SK-MEL-5 (cell line): ENCODE results near the gene ZNF804A. TPM values are rescaled to one million over a fixed set of nuclear protein-coding genes. Genes with fewer than 3 reads are reported as not detected.

ENCODE experiments used
- DNase-seq: peaks from one replicate; pipeline ENCODE4 v3.0.0-alpha.2; 2016; ENCODE audit warnings: low read depth, low spot score
- in situ Hi-C: cut with HindIII; loops from 2 replicates; pipeline ENCODE4 v1.10.0; 2016; ENCODE audit warnings: low sequenced_read_pairs, high pct_unique_total_duplicates, low pct_unique_long_range_greater_than_20kb
- polyA plus RNA-seq, 2 experiments: library from polyadenylated mRNA; depleted of rRNA; stranded (reverse); fragments of >200 nt; gene quantifications; 2 replicates each; pipeline ENCODE4 v1.2.3, GENCODE V29; 2015
- total RNA-seq: library from RNA; depleted of rRNA; stranded (reverse); fragments of >200 nt; shearing (Covaris generic); gene quantifications from 2 replicates; pipeline ENCODE4 v1.2.3, GENCODE V29; 2014; rRNA removed

Gene ZNF804A
- total RNA-seq, result not detected in 2 replicates
- polyA plus RNA-seq (2015; cell fraction: cytosol; rRNA removed), result not detected in 2 replicates
- not detected in 2 replicates for polyA plus RNA-seq (2015; cell fraction: nucleus; rRNA removed)

DNA sequence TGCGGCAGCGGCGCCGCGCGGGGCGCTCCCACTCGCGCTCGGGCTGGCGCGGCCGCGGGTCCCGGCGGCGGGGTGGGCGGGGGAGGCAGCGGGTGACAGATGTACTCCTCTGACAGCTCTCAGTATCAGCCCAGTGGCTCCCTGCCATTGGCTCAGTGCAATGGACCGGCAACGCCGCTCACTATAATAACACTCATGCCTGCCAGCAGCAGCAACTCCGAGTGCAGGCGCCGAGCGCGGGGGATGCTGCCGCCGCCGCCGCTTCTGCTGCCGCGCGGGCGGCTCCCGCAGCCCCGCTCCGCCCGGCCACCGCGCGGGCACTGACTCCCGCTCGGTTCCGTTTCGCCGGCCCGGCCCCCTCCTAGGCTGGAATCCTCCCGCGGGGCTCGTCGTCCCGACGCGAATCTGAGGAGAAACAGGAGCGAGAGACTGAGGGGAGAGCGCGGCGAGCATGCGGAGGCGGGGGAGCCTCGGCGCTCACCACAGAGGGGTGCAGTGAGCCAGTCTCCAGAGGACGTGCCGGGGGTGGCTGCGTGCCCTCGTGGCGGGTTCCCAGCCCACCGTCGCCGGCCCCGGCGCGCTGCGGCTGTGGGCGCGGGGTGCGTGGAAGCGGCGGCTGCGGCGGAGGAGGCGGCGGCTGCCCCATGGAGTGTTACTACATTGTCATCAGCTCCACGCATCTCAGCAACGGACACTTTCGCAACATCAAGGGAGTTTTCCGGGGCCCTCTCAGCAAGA is at the start of gene ZNF804A:
Gene ZNF804A (plus strand): TSS at position 214 of the 738 bp plus-strand sequence. CDS start 431 bp downstream, at position 645.
- no peak for DNase-seq
- in situ Hi-C loops, result no loop called here

- in situ Hi-C loops, result no loop called here
- no peak for DNase-seq
Measured at GRCh38 chr2:184549153-184549552, 49.2 kb upstream of the ZNF804A start.

DNA sequence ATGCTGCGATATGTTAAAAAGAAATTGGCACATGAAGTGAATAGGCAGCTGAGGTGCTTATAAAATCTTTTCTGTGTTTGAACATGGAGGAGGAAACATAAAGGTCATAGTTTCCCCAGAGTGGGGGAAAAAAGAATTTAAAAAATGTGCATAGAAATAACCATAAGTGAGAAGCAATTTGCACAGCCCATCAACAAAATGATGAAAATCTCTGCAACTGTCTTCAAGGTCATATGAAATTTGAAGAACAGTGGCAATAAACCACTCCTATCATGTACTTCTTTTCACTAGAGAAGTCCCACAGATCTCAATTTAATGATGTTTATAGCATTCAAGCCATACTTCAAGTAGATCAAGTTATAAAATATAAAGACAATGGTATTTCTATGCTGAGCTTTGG is 46.7 kb upstream of the ZNF804A start:
- in situ Hi-C loops, result no loop called here
- no peak for DNase-seq

DNA sequence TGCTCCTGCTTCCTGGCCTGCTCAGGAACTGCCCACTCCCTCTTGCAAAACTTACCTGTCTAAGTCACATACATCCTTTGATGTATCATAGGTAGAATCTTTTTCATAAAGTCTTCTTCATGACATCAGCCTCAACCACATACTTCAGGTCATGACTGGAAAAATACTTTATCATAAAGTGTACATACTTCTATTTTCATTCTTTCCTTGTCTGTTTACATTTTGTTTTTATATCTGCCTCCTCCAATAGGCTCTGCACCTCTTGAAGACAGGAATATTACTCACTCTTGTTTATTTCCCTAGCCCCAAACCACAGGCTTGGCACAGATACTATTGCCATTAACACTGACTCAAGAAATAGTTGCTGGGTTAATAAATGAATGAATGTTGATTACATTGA is 43.6 kb upstream of the ZNF804A start:
- in situ Hi-C loops, result no loop called here
- no peak for DNase-seq

GRCh38 chr2:184555352-184555751 is 43.0 kb upstream of the ZNF804A start:
- DNase-seq, result no peak
- in situ Hi-C loops, result no loop called here

DNA sequence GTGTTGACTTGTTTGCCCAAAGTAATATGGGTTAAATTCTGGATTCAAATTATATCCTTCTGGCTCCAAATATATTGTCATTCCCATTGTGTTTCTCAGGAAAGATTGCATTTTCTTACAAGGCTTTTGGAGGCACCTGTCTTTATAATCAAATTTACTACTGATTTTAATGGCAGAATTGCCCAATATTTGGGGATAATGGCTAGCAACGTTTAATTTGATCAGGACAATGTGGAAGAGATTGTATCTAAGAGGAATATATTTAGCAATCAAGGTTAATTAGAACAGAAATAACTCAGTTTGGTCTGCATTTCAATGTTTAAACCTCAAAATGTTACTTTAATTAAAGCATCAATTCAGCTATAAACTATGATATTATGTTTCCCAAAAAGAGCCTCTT is 41.7 kb upstream of the ZNF804A start:
- in situ Hi-C loops, result no loop called here
- no peak for DNase-seq

- in situ Hi-C loops, result no loop called here
- no peak for DNase-seq
Measured at GRCh38 chr2:184558713-184559464, 39.4 kb upstream of the ZNF804A start.

DNA sequence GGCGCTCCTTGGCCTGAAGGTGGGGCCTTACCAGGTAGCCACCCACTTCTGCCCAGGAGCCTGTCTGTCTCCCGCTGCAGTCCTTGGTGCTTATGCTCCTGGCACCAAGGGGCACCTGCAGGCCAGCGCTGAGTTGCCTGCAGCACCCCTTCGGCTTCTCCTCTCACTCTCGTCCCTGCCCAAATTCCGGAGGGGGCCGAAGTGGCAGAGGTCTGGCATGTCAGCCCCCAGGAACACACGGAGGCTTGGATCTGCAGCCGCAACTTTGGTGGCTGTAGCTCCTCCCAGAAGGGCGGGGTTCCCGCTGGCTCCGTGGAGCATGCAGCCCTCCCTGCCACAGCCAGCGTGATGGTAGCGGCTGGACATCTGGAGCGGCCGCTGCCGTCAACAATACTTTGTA is 37.7 kb upstream of the ZNF804A start:
- in situ Hi-C loops, result no loop called here
- DNase-seq, result no peak

DNA sequence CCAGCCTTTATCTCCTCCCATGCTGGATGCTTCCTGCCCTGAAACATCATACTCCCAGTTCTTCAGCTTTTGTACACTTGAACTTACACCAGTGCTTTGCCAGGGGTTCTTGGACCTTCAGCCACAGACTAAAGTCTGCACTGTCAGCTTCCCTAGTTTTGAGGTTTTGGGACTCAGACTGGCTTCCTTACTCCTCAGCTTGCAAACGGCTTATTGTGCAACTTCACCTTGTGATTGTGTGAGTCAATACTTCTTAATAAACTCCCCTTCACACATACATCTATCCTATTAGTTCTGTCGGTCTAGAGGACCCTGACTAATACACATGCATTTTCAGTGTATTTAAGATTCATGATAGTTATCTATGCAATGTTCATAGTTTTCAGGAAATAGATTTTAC is 35.8 kb upstream of the ZNF804A start:
- in situ Hi-C loops, result no loop called here
- no peak for DNase-seq

GRCh38 chr2:184564092-184564491 is 34.2 kb upstream of the ZNF804A start:
- DNase-seq, result no peak
- in situ Hi-C loops, result no loop called here

DNA sequence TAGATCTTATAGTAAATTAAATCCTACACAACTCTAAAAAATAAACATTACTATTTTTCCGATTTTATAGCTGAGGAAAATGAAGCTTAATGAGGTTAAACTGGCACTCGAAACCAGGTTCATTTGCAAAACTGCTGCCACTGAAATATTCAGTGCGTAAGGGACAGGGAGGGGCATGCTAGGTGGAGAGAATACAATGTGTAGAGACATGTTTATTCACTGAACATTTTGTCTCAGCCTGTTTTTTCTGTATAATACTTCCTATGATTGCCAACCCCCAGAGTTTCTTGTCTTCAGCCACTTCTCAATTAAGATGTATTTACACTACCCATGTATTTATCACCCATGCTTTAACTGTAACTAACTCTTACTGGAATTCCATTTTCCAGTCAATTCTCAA is 31.6 kb upstream of the ZNF804A start:
- DNase-seq, result no peak
- in situ Hi-C loops, result no loop called here

GRCh38 chr2:184577056-184577455 is 21.3 kb upstream of the ZNF804A start:
- in situ Hi-C loops, result no loop called here
- no peak for DNase-seq

- in situ Hi-C loops, result no loop called here
Measured at GRCh38 chr2:184577743-184578142, 20.6 kb upstream of the ZNF804A start.

GRCh38 chr2:184579226-184579625 is 19.1 kb upstream of the ZNF804A start:
- no peak for DNase-seq
- in situ Hi-C loops, result no loop called here

More at GRCh38 chr2:184577743-184578142, 20.6 kb upstream of the ZNF804A start:
- no peak for DNase-seq

GRCh38 chr2:184581391-184581790 is 16.9 kb upstream of the ZNF804A start:
- DNase-seq, result no peak
- in situ Hi-C loops, result no loop called here

DNA sequence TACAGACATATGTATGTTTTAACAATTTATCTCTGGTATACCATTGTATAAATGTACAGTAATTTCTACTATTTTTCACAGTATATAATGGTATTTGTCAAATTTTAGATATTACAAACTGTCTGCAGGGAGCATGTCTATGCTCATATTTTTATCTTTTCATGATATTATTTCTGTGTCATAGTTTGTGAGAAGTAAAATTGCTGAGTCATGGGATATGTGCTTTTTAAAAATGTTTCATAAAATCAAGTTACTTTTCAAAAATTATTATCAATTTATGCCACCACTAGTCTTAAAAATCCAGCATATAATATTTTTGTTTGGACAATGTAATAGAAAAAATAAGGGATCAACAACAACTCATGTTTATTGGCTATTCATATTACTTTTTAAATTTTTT is 9.1 kb upstream of the ZNF804A start:
- DNase-seq, result no peak
- in situ Hi-C loops, result no loop called here

DNA sequence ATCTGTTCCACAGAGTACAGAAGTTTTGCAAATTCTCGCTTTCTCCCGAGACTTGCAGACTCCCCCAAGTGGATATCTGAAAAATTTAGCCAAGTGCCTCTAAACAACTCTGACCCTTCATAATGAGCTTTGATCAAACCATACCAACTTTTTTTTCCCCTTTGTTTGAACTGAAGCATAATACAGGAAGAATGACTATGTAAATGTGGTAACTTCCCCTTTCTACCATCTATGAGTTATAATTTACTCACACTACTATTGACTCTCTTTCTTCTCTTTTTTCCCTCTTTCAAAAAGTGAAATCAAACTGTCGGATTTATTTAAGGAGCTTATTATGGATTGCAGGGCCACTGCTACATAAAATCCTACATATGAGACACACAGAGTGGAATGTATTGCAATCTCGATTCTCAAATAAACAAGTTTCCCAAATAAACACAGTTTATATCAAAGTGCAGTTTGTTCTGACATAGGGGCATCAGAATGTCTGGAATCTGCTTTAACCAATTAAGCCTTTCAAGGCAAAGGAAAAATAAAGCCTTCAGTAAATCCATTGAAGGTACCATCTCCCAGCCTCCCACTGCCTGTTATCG is 1.4 kb upstream of the ZNF804A start:
- no peak for DNase-seq
- in situ Hi-C loops, result no loop called here

DNA sequence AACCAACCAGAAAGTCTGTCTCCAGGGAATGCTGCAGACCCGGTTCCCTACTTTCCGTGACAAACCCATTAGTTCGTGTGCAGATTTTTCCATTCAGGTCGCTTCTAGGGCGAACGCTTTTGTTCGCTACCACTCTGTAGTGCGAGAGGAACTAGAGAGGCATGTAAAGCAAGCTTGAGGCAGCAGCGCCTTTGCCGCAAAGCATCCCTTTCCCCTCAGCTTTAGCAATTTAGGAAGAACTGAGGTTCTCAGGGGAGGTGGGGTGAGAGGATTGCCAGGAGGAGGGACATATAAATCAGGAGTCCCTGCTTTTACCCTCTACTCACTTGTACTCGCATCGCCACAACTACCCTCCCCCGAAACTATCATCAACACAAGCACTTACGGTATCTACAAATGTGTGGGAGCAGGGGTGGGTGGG is 748 bp upstream of the ZNF804A start:
- in situ Hi-C loops, result no loop called here
- no peak for DNase-seq

DNA sequence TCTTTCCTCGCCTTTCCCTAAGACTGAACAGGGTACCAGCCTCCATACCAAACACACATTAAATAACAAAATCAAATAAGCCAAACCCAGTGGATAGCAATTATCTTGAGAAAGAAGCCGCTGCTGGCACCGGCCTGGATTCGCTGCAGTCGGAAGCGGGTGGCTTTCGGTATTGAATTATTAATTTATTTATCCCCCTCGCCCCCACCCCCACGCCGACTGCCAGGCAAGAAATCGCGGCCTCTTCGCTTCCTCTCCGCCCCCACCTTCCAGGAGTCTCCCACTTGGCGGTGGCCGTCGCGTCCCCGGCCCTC is 370 bp upstream of the ZNF804A start:
- in situ Hi-C loops, result no loop called here
- DNase-seq, result no peak
